Measurements from ENCODE around the gene GMPR. TPM values are rescaled to one million over a fixed set of nuclear protein-coding genes. Genes with fewer than 3 reads are reported as not detected.

The GMPR gene
- total RNA-seq, 6 experiments from 2014 or later = 4.7 to 9.1 (median 5.4) TPM

DNA sequence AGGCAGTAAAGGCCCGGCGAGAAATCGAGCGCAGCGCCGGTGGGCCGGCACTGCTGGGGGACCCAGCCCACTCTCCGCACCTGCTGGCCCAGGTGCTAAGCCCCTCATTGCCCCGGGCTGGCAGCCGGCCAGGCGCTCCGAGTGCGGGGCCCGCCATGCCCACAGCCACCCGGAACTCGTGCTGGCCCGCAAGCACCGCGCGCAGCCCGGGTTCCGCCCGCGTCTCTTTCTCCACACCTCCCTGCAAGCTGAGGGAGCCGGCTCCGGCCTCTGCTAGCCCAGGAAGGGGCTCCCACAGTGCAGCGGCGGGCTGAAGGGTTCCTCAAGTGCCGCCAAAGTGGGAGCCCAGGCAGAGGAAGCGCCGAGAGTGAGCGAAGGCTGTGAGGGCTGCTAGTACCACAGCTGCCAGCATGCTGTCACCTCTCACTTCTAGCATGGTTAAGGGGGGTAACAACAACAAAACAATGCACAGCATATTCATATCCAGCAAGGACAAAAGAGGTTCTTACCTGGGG lies 11.3 kb upstream of the GMPR start:
- no peak overlapping the region for H3K27ac Mint-ChIP-seq

DNA sequence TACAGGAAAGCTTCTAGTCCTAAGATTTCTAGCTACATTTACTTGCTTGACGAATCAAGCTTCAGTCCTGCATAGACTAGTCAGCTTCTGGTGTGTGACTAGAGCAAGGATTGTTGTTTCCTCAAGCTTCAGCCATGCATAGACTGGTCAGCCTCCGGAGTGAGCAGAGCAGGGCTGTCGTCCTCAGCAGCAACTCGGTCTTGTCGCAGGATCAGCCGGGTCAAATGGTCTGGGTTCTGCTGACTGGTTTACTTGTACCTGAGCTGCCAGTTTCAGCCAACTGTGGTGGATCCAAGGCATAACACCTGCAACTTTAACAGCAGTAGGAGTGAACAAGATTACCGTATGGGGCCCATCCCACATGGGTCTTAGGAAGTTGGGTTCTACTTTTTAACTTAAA lies 10.8 kb upstream of the GMPR start:
- Mint-ChIP-seq H3K4me3 (no peak overlapping the region), H3K36me3 (ENCODE audit: low read depth) (no peaks in the 10 kb centered on the region), H3K4me1 (ENCODE audit: low read depth) (no peaks in the 10 kb centered on the region), H3K27ac (no peak overlapping the region), H3K9me3 (no peaks in the 10 kb centered on the region), H3K27me3 (ENCODE audit: insufficient read depth) (peaks cover 5% of the 10 kb centered on the region)
- TF ChIP-seq, protein P1, sequence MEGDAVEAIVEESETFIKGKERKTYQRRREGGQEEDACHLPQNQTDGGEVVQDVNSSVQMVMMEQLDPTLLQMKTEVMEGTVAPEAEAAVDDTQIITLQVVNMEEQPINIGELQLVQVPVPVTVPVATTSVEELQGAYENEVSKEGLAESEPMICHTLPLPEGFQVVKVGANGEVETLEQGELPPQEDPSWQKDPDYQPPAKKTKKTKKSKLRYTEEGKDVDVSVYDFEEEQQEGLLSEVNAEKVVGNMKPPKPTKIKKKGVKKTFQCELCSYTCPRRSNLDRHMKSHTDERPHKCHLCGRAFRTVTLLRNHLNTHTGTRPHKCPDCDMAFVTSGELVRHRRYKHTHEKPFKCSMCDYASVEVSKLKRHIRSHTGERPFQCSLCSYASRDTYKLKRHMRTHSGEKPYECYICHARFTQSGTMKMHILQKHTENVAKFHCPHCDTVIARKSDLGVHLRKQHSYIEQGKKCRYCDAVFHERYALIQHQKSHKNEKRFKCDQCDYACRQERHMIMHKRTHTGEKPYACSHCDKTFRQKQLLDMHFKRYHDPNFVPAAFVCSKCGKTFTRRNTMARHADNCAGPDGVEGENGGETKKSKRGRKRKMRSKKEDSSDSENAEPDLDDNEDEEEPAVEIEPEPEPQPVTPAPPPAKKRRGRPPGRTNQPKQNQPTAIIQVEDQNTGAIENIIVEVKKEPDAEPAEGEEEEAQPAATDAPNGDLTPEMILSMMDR (IDR thresholded peaks at IDR 0.05) = no peak
- DNase-seq = no peak

More for the DNA sequence above, 11.3 kb upstream of the GMPR start:
- Mint-ChIP-seq H3K4me1 (ENCODE audit: low read depth) (no peaks in the 10 kb centered on the region), H3K4me3 (no peak overlapping the region), H3K9me3 (no peaks in the 10 kb centered on the region), H3K27me3 (ENCODE audit: insufficient read depth) (peaks cover 8% of the 10 kb centered on the region), H3K36me3 (ENCODE audit: low read depth) (no peaks in the 10 kb centered on the region)
- TF ChIP-seq, protein P1 (IDR thresholded peaks at IDR 0.05) = no peak
- DNase-seq = no peak

DNA sequence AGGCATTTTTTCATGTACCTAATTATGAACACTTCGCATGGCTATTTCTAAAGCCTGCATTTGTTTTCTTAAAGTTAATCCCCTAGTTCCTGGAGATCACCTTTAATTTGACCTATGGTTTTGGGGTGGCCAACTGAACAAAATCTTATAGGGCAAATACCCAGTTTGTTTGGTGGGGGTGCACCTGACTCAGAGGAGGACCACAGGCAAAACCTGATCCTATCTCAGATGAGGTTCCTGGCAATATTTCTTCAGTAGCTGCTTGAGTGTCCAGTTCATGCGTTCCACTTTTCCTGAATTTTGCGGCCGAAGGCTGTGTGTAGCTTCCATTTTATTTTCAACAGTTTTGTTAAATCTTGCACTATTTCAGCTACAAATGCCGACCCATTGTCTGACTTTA lies 10.3 kb upstream of the GMPR start:
- H3K27ac Mint-ChIP-seq = no peak overlapping the region
- no peaks in the 10 kb centered on the region for H3K36me3 Mint-ChIP-seq (ENCODE audit: low read depth)
- no peaks in the 10 kb centered on the region for H3K9me3 Mint-ChIP-seq
- no peaks in the 10 kb centered on the region for H3K4me1 Mint-ChIP-seq (ENCODE audit: low read depth)
- TF ChIP-seq, protein P1 (IDR thresholded peaks at IDR 0.05) = no peak
- DNase-seq = no peak
- no peak overlapping the region for H3K4me3 Mint-ChIP-seq
- peaks cover 4% of the 10 kb centered on the region for H3K27me3 Mint-ChIP-seq (ENCODE audit: insufficient read depth)

DNA sequence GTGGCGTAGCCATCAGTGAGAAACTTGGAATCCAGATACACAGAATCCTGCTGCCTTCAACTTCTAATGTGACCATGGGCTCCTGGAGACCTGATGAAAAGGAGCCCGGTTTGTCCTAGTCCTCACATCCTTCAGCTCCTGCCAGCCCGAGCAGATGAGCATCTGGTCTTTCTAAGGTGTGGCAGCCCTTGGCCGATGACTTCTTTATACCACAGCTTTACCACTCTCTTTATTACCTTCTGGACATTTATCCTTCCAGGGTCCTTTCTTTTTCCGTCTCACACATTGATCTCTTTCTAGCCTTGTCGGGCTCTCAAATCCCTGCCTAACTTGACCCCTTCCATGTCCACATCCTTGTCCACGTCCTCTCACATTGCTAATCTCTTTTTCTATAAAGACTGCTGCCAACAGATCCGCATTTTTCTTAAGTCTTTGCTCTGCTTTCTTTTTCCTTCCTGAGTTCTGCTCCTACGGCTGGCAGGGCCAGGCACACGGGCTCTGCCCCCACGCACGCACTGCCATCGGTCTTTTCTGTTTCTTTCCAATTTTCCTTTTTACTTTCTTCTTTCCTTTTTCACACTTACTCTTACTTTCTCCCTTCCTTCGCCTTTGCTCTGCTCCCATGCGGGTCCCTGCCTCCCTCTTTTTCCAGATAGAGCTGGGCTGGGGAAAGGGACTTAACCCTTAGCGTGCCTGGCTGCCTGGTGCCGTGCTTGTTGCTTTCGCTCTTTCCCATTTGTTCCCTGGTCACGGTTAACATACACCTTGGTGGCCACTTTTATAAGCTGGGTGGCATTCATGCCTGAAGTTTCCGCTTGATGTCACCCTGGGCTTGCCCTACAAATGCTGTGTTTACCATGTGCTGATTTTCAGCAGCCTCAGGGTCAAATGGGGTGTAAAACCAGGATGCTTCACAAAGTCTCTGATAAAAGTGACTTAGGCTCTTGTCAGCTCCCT lies 9.4 kb upstream of the GMPR start:
- Mint-ChIP-seq H3K4me3 (no peak overlapping the region), H3K27ac (no peak overlapping the region), H3K36me3 (ENCODE audit: low read depth) (no peaks in the 10 kb centered on the region), H3K27me3 (ENCODE audit: insufficient read depth) (peaks cover 4% of the 10 kb centered on the region), H3K4me1 (ENCODE audit: low read depth) (no peaks in the 10 kb centered on the region), H3K9me3 (no peaks in the 10 kb centered on the region)
- no peak for DNase-seq
- TF ChIP-seq, protein P1 (IDR thresholded peaks at IDR 0.05) = no peak

DNA sequence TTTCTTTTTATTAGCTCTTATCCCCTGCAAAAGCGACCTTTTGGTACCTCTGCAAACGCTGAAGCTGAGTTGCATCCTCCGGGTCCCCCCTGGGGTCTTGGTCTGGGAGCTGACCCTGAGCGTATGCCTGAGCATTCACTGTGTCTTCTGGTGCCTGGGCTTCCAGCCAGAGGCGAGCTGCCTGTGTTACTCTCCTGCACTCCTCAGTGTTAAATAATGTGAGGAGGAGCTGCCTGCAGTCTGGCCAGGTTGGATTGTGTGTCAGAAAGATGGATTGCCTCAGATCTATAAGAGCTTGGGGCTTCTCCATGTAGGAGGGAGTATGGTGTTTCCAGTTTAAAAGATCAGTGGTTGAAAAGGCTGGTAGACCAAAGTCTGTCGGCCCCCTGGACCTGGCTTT lies 8.7 kb upstream of the GMPR start:
- TF ChIP-seq, protein P1 (IDR thresholded peaks at IDR 0.05) = no peak
- Mint-ChIP-seq H3K36me3 (ENCODE audit: low read depth) (no peaks in the 10 kb centered on the region), H3K27ac (no peak overlapping the region), H3K4me3 (no peak overlapping the region), H3K4me1 (ENCODE audit: low read depth) (no peaks in the 10 kb centered on the region), H3K27me3 (ENCODE audit: insufficient read depth) (peaks cover 4% of the 10 kb centered on the region), H3K9me3 (no peaks in the 10 kb centered on the region)
- DNase-seq = no peak
